K562 (cell line): Measurements from ENCODE around the gene ZNF503. TPM values are rescaled to one million over a fixed set of nuclear protein-coding genes. Genes with fewer than 3 reads are reported as not detected.

ENCODE experiments used
- ATAC-seq: fragments of 200-7000 bp; cut with Tn5 transposase; 3 replicates; pipeline ENCODE4 v1.9.1; 2020; ENCODE audit warnings: moderate library complexity
- BruUV-seq: library from RNA; stranded (reverse); fragments of 400-500 nt; replicated peaks from 2 replicates; lab custom pipeline; 2021; lab: Mats Ljungman, UMichigan
- CTCF ChIA-PET: fragments of 300-600 bp; formaldehyde crosslinking; extraction: SDS; loops from one replicate; lab custom pipeline; 2021; ENCODE audit warnings: low intra/inter-chr PET ratio; lab: Yijun Ruan, JAX
- POLR2A ChIA-PET: fragments of 300-600, 350-650 bp; sonication (Branson Sonifier 250); formaldehyde crosslinking; extraction: SDS; loops from one replicate; lab custom pipeline; 2021; ENCODE audit warnings: antibody characterized with exemption, inconsistent platforms; lab: Yijun Ruan, JAX
- DNase-seq, 4 experiments: peaks; one replicate each; pipeline versions ENCODE4 v3.0.0 to v3.0.0-alpha.2; 2011 to 2018; ENCODE audit warnings: low spot score in 3 of 4, mixed read lengths in 3 of 4; ENCODE audit errors: extremely low read depth in 1 of 4
- FAIRE-seq: peaks from 2 replicates; lab custom pipeline; 2011; peaks lifted over from hg19 to GRCh38; lab: Jason Lieb, UNC
- H2AFZ ChIP-seq: 2 replicates; pipeline ENCODE4 v1.6.0; 2011; ENCODE audit warnings: low read depth, low read length, control low read depth, inconsistent platforms
- H3K27ac ChIP-seq: fragments of 200-600 bp; 3 replicates; pipeline ENCODE4 v1.8.0; 2011; ENCODE audit warnings: low read depth, mild to moderate bottlenecking, control low read depth, inconsistent platforms, low read length, moderate library complexity, mixed read lengths; ENCODE audit errors: extremely low read depth
- H3K27me3 ChIP-seq, 2 experiments: fragments of 300-600 bp in 1 of 2; 2 replicates in 1 of 2; 3 replicates in 1 of 2; pipeline versions ENCODE4 v1.6.0 to v1.8.0; 2011; ENCODE audit warnings: inconsistent platforms in 2 of 2, low read length in 2 of 2, mild to moderate bottlenecking in 1 of 2, mixed read lengths in 1 of 2, moderate library complexity in 1 of 2; ENCODE audit not compliant: control insufficient read depth in 2 of 2, insufficient read depth in 2 of 2
- H3K36me3 ChIP-seq: fragments of 300-600 bp; 3 replicates; pipeline ENCODE4 v1.8.0; 2011; ENCODE audit warnings: mild to moderate bottlenecking, low read length, inconsistent platforms; ENCODE audit not compliant: control insufficient read depth, insufficient read depth
- H3K4me1 ChIP-seq, 2 experiments: fragments of 200-600 bp in 1 of 2; replicated peaks in 1 of 2; 2 replicates in 1 of 2; 3 replicates in 1 of 2; pipeline versions ENCODE4 v1.5.1 to v1.8.0; 2011; ENCODE audit warnings: inconsistent platforms in 2 of 2, low read length in 2 of 2, mild to moderate bottlenecking in 1 of 2, mixed read lengths in 1 of 2, moderate library complexity in 1 of 2; ENCODE audit not compliant: control insufficient read depth in 2 of 2, insufficient read depth in 2 of 2
- H3K4me2 ChIP-seq: 2 replicates; pipeline ENCODE4 v1.6.1; 2011; ENCODE audit warnings: low read length, control low read depth, inconsistent platforms, mixed read lengths; ENCODE audit not compliant: insufficient read depth
- H3K4me3 ChIP-seq: fragments of 200-600 bp; sonication (generic), shearing (Covaris generic); 2 replicates; pipeline ENCODE4 v1.5.1; 2016; ENCODE audit warnings: control low read depth, inconsistent platforms
- H3K79me2 ChIP-seq: fragments of 200-600 bp; 3 replicates; pipeline ENCODE4 v1.8.0; 2011; ENCODE audit warnings: low read length, inconsistent platforms; ENCODE audit not compliant: control insufficient read depth, insufficient read depth
- H3K9ac ChIP-seq, 2 experiments: 2 replicates each; pipeline versions ENCODE4 v1.6.0 to v1.6.1; 2011; ENCODE audit warnings: low read depth in 2 of 2, low read length in 2 of 2, control low read depth in 1 of 2, inconsistent platforms in 1 of 2, mild to moderate bottlenecking in 1 of 2, mixed read lengths in 1 of 2; ENCODE audit not compliant: insufficient read depth in 1 of 2
- H3K9me1 ChIP-seq: one replicate; pipeline ENCODE4 v1.6.0; 2011; ENCODE audit warnings: inconsistent platforms, mild to moderate bottlenecking, low read length, moderate library complexity; ENCODE audit not compliant: control insufficient read depth, insufficient read depth
- H3K9me3 ChIP-seq: replicated peaks from 2 replicates; pipeline ENCODE4 v1.5.1; 2011; ENCODE audit warnings: low read depth, low read length, inconsistent platforms; ENCODE audit not compliant: control insufficient read depth, insufficient read depth
- H4K20me1 ChIP-seq: replicated peaks from 2 replicates; pipeline ENCODE4 v1.6.1; 2011; ENCODE audit warnings: low read length, inconsistent platforms, mixed read lengths; ENCODE audit not compliant: control insufficient read depth, insufficient read depth
- AFF4 ChIP-seq: sonication (generic); formaldehyde crosslinking; IDR thresholded peaks from 2 replicates; pipeline ENCODE4 v1.8.0; 2023; ENCODE audit warnings: mild to moderate bottlenecking, missing genetic modification reagents
- FOXA3 ChIP-seq, 2 experiments: fragments of 450-650 bp in 1 of 2; sonication (generic) in 1 of 2; formaldehyde crosslinking; IDR thresholded peaks in 1 of 2; conservative IDR thresholded peaks in 1 of 2; 2 replicates each; pipeline versions ENCODE4 v1.4.0 to v1.8.0; 2020 to 2022; ENCODE audit warnings: mild to moderate bottlenecking in 2 of 2, missing genetic modification reagents in 1 of 2
- POLR2G ChIP-seq: fragments of 200-400 bp; formaldehyde crosslinking; IDR thresholded peaks from 2 replicates; pipeline ENCODE4 v1.6.1; 2017; ENCODE audit warnings: low read depth, mild to moderate bottlenecking, antibody characterized with exemption, low read length, moderate library complexity
- POLR2H ChIP-seq: IDR thresholded peaks from 2 replicates; pipeline ENCODE4 v1.6.1; 2016; ENCODE audit warnings: missing genetic modification characterization, low read depth, mild to moderate bottlenecking, control low read depth, missing compliant biosample characterization, moderate library complexity
- RBM39 ChIP-seq: fragments of 200-400 bp; formaldehyde crosslinking; optimal IDR thresholded peaks from 2 replicates; pipeline ENCODE3; 2018; ENCODE audit warnings: low read depth, low read length
- SAFB2 ChIP-seq: fragments of 200-400 bp; formaldehyde crosslinking; IDR thresholded peaks from 2 replicates; pipeline ENCODE4 v1.6.1; 2018; ENCODE audit warnings: borderline replicate concordance, low read length, low read depth, moderate library complexity; ENCODE audit not compliant: severe bottlenecking
- TARDBP ChIP-seq: fragments of 450-650 bp; IDR thresholded peaks from 2 replicates; pipeline ENCODE4 v1.6.1; 2016
- ZC3H11A ChIP-seq: IDR thresholded peaks from 2 replicates; pipeline ENCODE4 v1.6.1; 2012; ENCODE audit warnings: low read depth, low read length, improper control_type of control experiment
- WGBS: fragments of 100-300 bp; shearing (Covaris generic); methylation state at CpG from one replicate; pipeline ENCODE4 v1.1.6; 2016; ENCODE audit warnings: low coverage, mixed read lengths; ENCODE audit not compliant: insufficient coverage; ENCODE audit errors: missing lambda C conversion rate; 5-methylcytosine and 5-hydroxymethylcytosine counted together
- in situ Hi-C: fragments of 300-500 bp; cut with MboI; formaldehyde crosslinking; loops from 4 replicates; pipeline ENCODE4 v1.15.0; 2018; ENCODE audit warnings: inconsistent platforms, mixed read lengths
- intact Hi-C: fragments of 100-400 bp; cut with micrococcal nuclease; formaldehyde crosslinking; loops from 2 replicates; pipeline ENCODE4 v1.14.2; 2022
- polyA plus RNA-seq, 8 experiments: library from polyadenylated mRNA; depleted of rRNA in 4 of 8; stranded (reverse) in 5 of 8; unstranded in 3 of 8; fragments of >200 nt; fragmentation: Nextera tagmentation in 2 of 8; fragmentation: Illumina TruSeq in 1 of 8; extraction: Ambion mirVana in 2 of 8; extraction: Trizol in 1 of 8; gene quantifications; 2 replicates each; pipeline versions ENCODE4 v1.2.1 to v1.2.3, GENCODE V29; 2011 to 2014; ENCODE audit warnings: inconsistent platforms in 1 of 8, missing spikeins in 1 of 8
- total RNA-seq, 7 experiments: library from RNA; depleted of rRNA in 6 of 7; stranded (reverse); fragments of >200 nt in 6 of 7; fragmentation: Illumina TruSeq in 2 of 7; extraction: Trizol in 2 of 7; gene quantifications; 2 replicates each; pipeline versions ENCODE4 v1.2.1 to v1.2.3, GENCODE V29; 2011 to 2021; ENCODE audit warnings: low replicate concordance in 1 of 7

Gene ZNF503
- total and polyA plus RNA-seq, 9 of the 15 experiments (the other 6 are each of a cell fraction or from before 2014, with no cell fraction given) = not detected

- H3K9ac ChIP-seq = no peak overlapping the region
- in situ Hi-C loops (no loop called here), intact Hi-C loops (no loop called here)
- no peak for DNase-seq
- no peaks in the 10 kb centered on the region for H3K79me2 ChIP-seq
- CTCF ChIA-PET = no interaction called here
- TF ChIP-seq SAFB2 (no peak), TARDBP (no peak), FOXA3 (CRISPR knock-in tag; conservative IDR thresholded peaks at IDR 0.05 in 1 of 2, IDR thresholded peaks at IDR 0.05 in 1 of 2) (no peak), AFF4 (CRISPR knock-in tag) (no peak), RBM39 (no peak), ZC3H11A (no peak), POLR2G (no peak), POLR2H (tag) (no peak)
- TF ChIP-seq, all 486 proteins: peak for 0
- no peaks in the 10 kb centered on the region; the same call in 1 of the 2 replicates for H4K20me1 ChIP-seq
- WGBS = 3% methylated on average over 2 of the region's 2 CpGs
- H3K36me3 ChIP-seq = no peaks in the 10 kb centered on the region
- H3K4me2 ChIP-seq = no peak overlapping the region
- H3K27ac ChIP-seq = no peak overlapping the region
- no peaks in the 10 kb centered on the region for H3K4me1 ChIP-seq
- H3K4me3 ChIP-seq = no peak overlapping the region
- no peaks in the 10 kb centered on the region for H3K9me1 ChIP-seq
- H3K9me3 ChIP-seq = no peaks in the 10 kb centered on the region
- H3K27me3 ChIP-seq = peaks cover 11 to 28% of the 10 kb centered on the region in 2 experiments
- POLR2A ChIA-PET = no interaction called here
- FAIRE-seq (no peak), ATAC-seq (no peak)
- BruUV-seq = no TSS peak
- no peak overlapping the region for H2AFZ ChIP-seq
These were observed 33.7 kb downstream of the ZNF503 start for GRCh38 chr10:75367901-75368300.
